Activated CD8-positive, alpha-beta memory T cell treated with anti-CD3 and anti-CD28 coated beads, Interleukin-2, amount 50 U/mL, for 24 hours (primary cell): Measurements from ENCODE around the gene EARS2.
"Not testable (repeated sequence)": the region's sequence is repeated elsewhere in the genome, so short reads cannot be mapped to it uniquely, and the experiment has no call there.

Experiments used
- DNase-seq: peaks from one replicate; pipeline ENCODE4 v3.0.0-alpha.2; 2020; ENCODE audit errors: extremely low read depth

The EARS2 gene

DNA sequence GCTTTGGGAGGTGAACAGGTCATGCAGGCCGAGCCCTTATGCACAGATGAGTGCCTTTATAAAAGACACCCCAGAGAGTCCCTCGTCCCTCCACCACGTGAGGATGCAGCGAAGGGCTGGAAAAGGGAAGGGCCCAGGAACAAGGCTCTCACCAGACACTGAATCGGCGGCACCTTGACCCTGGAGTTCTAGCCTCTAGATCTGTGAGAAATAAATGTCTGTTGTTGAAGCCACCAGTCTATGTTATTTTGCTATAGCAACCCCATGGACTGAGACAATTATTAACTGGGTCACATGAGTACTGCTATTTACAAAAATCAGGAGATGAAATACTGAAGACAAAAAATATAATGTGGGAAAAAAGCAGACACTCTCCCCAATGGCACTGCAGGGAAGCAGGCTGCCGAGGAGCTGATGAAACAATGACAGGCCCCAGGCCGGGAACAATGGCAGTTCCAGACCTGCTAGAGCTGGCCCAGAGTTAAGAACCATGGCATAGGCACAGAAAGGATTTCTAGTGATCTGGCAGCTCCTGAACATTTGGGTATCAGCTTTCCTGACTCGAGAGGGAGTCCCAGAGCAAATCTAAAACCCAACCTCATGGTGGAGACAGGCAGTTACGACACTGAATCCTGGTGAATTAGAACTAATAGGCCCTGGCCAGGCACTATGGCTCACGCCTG is 29.0 kb downstream of the EARS2 start:
- DNase-seq = no peak

DNA sequence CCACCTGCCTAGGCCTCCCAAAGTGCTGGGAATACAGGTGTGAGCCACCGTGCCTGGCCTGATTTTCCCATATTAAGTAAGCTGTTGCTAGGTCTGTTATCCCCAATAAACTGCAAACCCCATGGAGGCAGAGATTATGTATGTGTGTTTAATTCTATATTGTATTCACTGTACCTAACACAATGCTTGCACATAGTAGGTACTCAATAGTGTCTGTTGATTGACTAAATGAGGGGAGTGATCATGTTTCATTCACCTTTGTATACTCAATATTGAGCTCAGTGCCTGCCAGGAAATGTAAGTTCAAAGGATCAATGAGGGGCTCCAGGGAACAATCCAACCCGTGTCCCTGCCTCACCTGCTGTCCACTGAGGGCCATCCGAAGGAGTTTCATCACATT is 32.3 kb downstream of the EARS2 start:
- DNase-seq = no peak

- DNase-seq = no peak
Measured at GRCh38 chr16:23523876-23524385, 33.2 kb downstream of the EARS2 start.

DNA sequence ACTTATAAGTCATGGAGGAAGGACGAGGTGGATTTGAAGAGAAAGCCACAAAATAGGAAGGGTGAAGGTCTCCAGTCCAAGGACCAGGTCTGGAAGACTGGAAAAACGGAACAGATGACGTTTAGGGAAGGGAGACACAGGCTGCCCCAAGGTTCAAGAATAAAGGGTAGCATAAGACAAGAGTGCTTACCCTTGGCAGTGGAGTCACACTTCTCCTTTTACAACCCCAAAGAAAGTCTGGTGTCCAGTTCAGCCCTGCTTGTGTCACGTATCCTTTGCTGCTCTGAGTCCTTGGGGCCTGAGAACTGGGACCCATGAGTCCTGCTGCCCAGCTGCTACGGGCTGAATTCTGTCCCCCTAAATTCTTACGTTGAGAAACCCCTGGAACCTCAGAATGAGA is 33.8 kb downstream of the EARS2 start:
- DNase-seq = no peak

- no peak for DNase-seq
Measured at GRCh38 chr16:23521965-23522364, 35.2 kb downstream of the EARS2 start.

- no peak for DNase-seq
Measured at GRCh38 chr16:23521037-23521743, 36.0 kb downstream of the EARS2 start.

DNA sequence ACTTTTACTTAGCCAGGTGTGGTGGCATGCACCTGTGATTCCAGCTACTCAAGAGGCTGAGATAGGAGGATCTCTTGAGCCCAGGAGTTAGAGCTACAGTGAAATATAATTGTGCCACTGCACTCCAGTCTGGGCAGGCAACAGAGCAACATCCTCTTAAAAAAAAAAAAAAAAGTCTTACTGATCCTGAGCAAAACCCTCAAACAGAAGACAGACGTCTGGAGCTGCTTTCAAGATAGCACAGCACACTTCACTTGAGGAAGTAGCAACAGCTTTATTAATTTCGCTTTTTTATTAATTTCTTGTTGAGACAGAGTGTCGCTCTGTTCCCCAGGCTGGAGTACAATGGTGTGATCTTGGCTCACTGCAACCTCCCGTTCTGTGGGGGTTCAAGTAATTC is 36.6 kb downstream of the EARS2 start:
- no peak for DNase-seq

DNA sequence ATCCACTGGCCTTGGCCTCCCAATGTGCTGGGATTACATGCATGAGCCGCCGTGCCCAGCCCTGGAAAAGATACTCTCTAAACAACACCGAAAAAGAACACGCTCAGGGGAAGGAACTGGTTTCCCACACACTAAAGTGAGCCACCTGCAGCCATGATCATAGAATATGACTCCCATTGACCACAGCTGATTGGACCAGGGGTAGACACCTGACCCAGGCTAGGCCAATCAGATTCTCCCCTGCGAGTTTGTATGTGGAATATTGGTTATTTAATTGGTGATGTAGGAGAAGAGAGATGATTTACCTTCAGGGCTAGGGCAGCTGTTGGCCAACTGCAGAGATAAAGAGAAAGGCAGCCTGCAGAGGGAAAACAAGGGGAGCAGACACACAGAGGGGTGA is 37.9 kb downstream of the EARS2 start:
- no peak for DNase-seq

DNA sequence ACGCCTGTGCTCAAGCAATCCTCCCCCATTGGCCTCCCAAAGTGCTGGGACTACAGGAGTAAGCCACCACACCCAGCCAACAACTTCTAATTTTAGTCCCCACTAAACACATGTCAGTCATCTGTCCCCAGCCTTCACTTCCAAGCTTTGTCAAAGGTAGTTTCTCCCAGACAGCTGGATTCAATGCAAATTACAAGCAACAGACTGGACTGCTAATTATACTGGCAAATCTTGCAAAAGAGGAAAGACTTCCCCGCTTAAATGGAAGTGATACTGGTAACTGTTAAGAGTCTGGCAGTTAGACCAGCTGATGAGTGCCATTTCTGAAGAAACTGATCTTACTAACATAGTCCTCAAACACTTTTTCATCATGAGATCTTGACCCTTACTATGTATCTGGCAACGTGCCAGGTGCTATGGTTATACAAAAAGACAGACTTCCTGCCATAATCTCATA is 38.7 kb downstream of the EARS2 start:
- DNase-seq = no peak

DNA sequence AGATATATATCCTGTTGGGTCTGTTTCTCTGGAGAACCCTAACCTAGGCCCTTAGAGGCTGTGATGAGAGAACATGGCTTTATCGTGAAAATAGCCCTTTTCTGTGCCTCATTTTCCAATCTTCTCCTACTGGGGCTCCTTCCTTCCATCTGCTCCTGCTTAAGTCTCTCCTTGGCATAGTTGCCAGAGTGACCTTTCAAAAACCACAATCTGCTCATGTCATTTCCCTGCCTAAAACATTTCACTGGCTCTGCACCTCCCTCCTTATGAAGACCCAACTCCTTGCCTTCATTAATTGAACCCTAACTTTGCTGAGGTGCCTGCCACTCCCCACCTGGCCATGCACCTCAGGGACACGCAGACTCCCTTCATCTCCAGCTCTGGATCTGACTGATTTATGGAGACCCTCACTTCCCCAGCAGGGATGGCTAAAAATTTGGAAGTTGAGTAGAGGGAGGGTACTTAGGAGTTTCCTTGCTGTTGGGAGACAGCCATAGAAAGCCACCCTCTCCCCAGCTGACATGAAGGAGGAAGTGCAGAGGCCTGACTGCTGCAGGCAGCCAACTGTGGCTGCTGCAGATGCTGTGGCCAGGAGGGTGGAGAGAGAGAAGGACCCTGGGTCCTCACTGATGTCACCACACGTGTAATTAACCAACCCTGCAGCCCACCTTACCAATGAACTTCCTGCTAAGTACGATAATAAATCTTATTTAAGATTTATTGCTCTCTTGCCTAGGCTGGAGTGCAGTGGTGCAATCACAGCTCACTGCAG is 40.6 kb downstream of the EARS2 start:
- no peak for DNase-seq

DNA sequence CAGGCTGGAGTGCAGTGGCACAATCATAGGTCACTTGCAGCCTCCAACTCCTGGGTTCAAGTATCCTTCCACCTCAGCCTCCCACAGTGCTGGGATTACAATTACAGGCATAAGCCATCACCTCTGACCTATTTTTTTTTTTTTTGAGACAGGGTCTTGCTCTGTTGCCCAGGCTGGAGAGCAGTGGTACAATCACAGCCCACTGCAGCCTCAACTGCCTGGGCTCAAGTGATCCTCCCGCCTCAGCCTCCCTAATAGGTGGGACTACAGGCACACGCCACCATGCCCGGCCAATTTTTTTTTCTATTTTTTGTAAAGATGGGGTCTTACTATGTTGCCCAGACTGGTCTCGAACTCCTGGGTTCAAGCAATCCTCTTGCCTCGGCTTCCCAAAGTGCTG is 41.3 kb downstream of the EARS2 start:
- no peak for DNase-seq

GRCh38 chr16:23514381-23515152 is 42.6 kb downstream of the EARS2 start:
- no peak for DNase-seq

DNA sequence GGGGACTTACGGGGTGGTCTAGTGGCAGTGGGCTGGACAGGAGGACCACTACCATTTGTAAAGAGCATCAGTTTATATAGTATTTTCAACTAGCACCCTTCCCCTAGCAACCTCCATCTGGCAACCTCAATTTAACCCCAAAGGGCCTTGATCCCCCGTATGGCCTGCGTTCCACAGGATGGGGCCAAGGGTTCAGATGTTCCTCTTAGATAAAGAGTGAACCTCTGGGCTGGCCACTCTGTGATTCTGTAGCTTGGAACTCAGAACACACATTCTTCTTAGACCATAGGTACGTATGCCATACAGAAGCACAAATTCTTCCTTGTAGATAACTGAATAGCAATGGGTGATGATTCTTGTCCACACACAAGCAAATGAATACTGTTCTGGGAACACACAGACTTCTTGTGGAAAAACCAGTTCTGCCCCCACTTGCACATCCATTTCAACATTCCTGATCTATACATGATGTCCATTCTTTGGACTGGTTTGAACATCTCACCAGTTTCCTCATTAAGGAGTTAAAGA is 44.9 kb downstream of the EARS2 start:
- no peak for DNase-seq

DNA sequence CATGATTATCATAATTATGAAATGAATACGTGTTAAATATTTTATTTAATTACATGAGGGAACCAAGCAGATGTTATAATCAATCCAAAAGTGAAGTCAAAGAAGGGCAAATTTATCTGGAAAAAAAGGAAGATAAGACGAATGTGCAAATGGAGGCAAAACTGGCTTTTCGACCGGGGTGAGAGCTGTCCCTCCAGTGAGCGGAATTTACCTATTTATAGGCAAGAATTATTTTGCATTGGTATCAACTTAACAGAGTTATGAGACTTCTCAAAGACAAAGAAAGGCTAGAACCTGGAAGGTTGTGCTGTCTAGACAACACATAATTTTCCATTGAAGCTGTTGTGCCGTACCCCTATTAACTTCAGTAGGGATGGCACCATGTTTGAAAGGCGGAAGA is 45.4 kb downstream of the EARS2 start:
- DNase-seq = no peak

GRCh38 chr16:23510915-23511270 is 46.3 kb downstream of the EARS2 start:
- not testable (repeated sequence) for DNase-seq

GRCh38 chr16:23510164-23510914 is 46.8 kb downstream of the EARS2 start, which contains the start of gene GGA2:
GGA2 (minus strand) TSS chr16:23510494; CDS start chr16:23510411, 83 bp downstream.
- DNase-seq = peak; percentile 62

DNA sequence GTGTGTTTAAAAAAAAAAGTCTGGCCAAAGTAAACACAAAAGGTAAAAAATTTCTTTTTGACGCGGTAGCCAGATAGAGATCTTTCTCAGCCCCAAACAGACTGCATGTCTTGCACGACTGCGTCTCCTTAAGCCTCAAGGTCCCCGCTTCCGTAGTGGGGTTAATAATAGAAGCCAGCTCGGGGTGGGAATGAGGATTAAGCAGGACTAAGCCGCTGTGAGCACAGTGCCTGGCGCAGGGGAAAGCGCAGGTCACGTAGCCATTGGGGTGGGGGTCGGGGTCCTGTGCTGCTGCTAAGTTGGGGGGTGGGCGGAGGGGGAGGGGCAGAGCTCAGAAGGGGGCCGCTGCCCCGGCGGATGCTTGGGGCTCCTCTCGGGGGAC is 47.4 kb downstream of the EARS2 start:
- DNase-seq = no peak

DNA sequence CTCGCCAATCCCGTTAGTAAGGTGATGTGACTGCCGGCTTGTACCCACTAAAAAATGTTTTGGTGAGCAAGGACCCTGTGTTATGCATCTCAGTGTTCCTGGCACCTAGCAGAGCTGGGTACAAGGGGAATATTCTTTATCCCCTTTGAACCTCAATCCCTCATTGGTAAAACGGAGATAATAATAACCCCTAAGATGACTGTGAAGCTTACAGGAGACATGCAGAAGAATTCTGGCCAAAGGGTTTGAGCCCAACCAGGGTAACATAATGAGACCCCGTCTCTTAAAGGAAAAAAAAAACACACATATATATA is 47.8 kb downstream of the EARS2 start:
- no peak for DNase-seq

- no peak for DNase-seq
Measured at GRCh38 chr16:23508589-23509440, 48.3 kb downstream of the EARS2 start.

DNA sequence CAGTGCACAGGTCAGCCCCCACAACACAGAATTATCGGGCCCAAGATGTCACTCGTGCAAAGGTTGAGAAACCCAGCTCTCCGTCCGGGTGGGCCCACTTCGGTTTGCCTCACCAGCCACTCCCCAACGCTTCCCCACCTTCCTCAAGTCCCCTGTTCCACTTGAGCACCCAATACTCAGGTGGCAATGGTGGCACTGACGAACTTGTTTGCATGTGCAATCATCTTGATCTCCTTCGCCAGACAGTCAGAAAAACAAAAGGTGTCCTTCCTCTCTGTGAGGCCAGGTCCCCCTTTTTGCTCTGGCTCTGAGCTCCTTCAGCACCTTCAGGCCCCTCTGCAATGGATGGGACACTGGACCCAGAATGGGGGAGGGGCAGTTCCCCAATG is 50.5 kb downstream of the EARS2 start:
- DNase-seq = no peak
